IMR-90 (cell line): ENCODE data around the gene CEP170B. TPM values are rescaled to one million over a fixed set of nuclear protein-coding genes. Genes with fewer than 3 reads are reported as not detected.

Experiments used
- ATAC-seq: fragments of 200-7000 bp; cut with Tn5 transposase; 2 replicates; pipeline ENCODE4 v1.9.1; 2020; ENCODE audit warnings: low read depth, mild to moderate bottlenecking, moderate library complexity
- BruUV-seq: library from RNA; stranded (reverse); fragments of 400-500 nt; replicated peaks from 2 replicates; lab custom pipeline; 2021; lab: Mats Ljungman, UMichigan
- CTCF ChIA-PET: fragments of 300-600 bp; formaldehyde crosslinking; extraction: SDS; loops from one replicate; lab custom pipeline; 2021; ENCODE audit warnings: antibody characterized with exemption; lab: Yijun Ruan, JAX
- POLR2A ChIA-PET: fragments of 300-600 bp; sonication (Branson Sonifier 250); formaldehyde crosslinking; loops from one replicate; lab custom pipeline; 2022; ENCODE audit warnings: antibody characterized with exemption; ENCODE audit not compliant: unreplicated experiment; lab: Charles Lee
- DNase-seq: peaks from one replicate; pipeline ENCODE4 v3.0.0; 2013
- H2AFZ ChIP-seq: replicated peaks from 2 replicates; pipeline ENCODE3; 2013; ENCODE audit warnings: low read length, mild to moderate bottlenecking; ENCODE audit not compliant: poor library complexity
- H2AK5ac ChIP-seq: 2 replicates; pipeline ENCODE4 v1.6.1; 2013; ENCODE audit warnings: low read depth, low read length, inconsistent platforms
- H2AK9ac ChIP-seq: replicated peaks from 2 replicates; pipeline ENCODE3; 2013; ENCODE audit warnings: mild to moderate bottlenecking, low read depth, low read length, moderate library complexity; ENCODE audit not compliant: poor library complexity
- H2BK120ac ChIP-seq: 2 replicates; pipeline ENCODE4 v1.6.1; 2013; ENCODE audit warnings: low read depth, low read length, inconsistent platforms
- H2BK15ac ChIP-seq: 3 replicates; pipeline ENCODE4 v1.6.1; 2013; ENCODE audit warnings: low read depth, low read length, inconsistent platforms
- H2BK20ac ChIP-seq: 2 replicates; pipeline ENCODE4 v1.6.1; 2013; ENCODE audit warnings: low read depth, mild to moderate bottlenecking, inconsistent platforms, low read length, moderate library complexity
- H2BK5ac ChIP-seq: 2 replicates; pipeline ENCODE4 v1.6.1; 2013; ENCODE audit warnings: mild to moderate bottlenecking, low read depth, low read length, inconsistent platforms; ENCODE audit not compliant: poor library complexity, severe bottlenecking
- H3K14ac ChIP-seq: replicated peaks from 2 replicates; pipeline ENCODE4 v1.6.1; 2013; ENCODE audit warnings: low read depth, low read length, inconsistent platforms
- H3K18ac ChIP-seq: 2 replicates; pipeline ENCODE4 v1.6.1; 2013; ENCODE audit warnings: low read depth, low read length, control low read depth
- H3K23ac ChIP-seq: 2 replicates; pipeline ENCODE4 v1.6.1; 2013; ENCODE audit warnings: low read depth, low read length, inconsistent platforms
- H3K27ac ChIP-seq: 2 replicates; pipeline ENCODE4 v1.5.1; 2013; ENCODE audit warnings: mild to moderate bottlenecking, control low read depth, low read length; ENCODE audit not compliant: insufficient read depth
- H3K27me3 ChIP-seq: 2 replicates; pipeline ENCODE4 v1.6.1; 2013; ENCODE audit warnings: low read length; ENCODE audit not compliant: control insufficient read depth, insufficient read depth
- H3K36me3 ChIP-seq: 2 replicates; pipeline ENCODE4 v1.6.1; 2013; ENCODE audit warnings: low read length, mixed read lengths; ENCODE audit not compliant: control insufficient read depth, insufficient read depth
- H3K4ac ChIP-seq: 2 replicates; pipeline ENCODE4 v1.6.1; 2013; ENCODE audit warnings: low read depth, low read length, inconsistent platforms
- H3K4me1 ChIP-seq: 2 replicates; pipeline ENCODE4 v1.6.1; 2013; ENCODE audit warnings: low read length, mixed read lengths; ENCODE audit not compliant: control insufficient read depth, insufficient read depth
- H3K4me2 ChIP-seq: 2 replicates; pipeline ENCODE4 v1.6.1; 2013; ENCODE audit warnings: low read depth, mild to moderate bottlenecking, control low read depth, low read length, moderate library complexity
- H3K4me3 ChIP-seq: 2 replicates; pipeline ENCODE4 v1.5.1; 2013; ENCODE audit warnings: low read depth, mild to moderate bottlenecking, control low read depth, low read length, moderate library complexity; ENCODE audit not compliant: insufficient read depth
- H3K56ac ChIP-seq: 2 replicates; pipeline ENCODE4 v1.6.1; 2013; ENCODE audit warnings: low read length, inconsistent platforms; ENCODE audit not compliant: insufficient read depth; ENCODE audit errors: extremely low read depth
- H3K79me1 ChIP-seq, 2 experiments: 2 replicates each; pipeline ENCODE4 v1.6.1; 2013; ENCODE audit warnings: low read length in 2 of 2, inconsistent platforms in 1 of 2, low read depth in 1 of 2
- H3K9ac ChIP-seq: 2 replicates; pipeline ENCODE4 v1.6.1; 2013; ENCODE audit warnings: low read depth, low read length, control low read depth
- H3K9me1 ChIP-seq: 2 replicates; pipeline ENCODE4 v1.6.1; 2013; ENCODE audit warnings: low read length, inconsistent platforms; ENCODE audit not compliant: insufficient read depth
- H3K9me3 ChIP-seq: 2 replicates; pipeline ENCODE4 v1.6.1; 2013; ENCODE audit warnings: low read length; ENCODE audit not compliant: control insufficient read depth, insufficient read depth
- H4K20me1 ChIP-seq: 2 replicates; pipeline ENCODE4 v1.6.1; 2013; ENCODE audit warnings: low read length, inconsistent platforms; ENCODE audit not compliant: insufficient read depth
- H4K5ac ChIP-seq: 2 replicates; pipeline ENCODE4 v1.6.1; 2013; ENCODE audit warnings: mild to moderate bottlenecking, low read depth, low read length, control low read depth
- H4K8ac ChIP-seq, 2 experiments: 2 replicates each; pipeline ENCODE4 v1.6.1; 2013; ENCODE audit warnings: low read depth in 2 of 2, low read length in 2 of 2, control low read depth in 1 of 2, inconsistent platforms in 1 of 2
- H4K91ac ChIP-seq: 2 replicates; pipeline ENCODE4 v1.6.1; 2013; ENCODE audit warnings: low read depth, low read length, inconsistent platforms; ENCODE audit not compliant: insufficient read depth
- CEBPB ChIP-seq: IDR thresholded peaks from 2 replicates; pipeline ENCODE4 v1.6.1; 2012; ENCODE audit warnings: low read depth, low read length, improper control_type of control experiment
- CHD1 ChIP-seq: IDR thresholded peaks from 2 replicates; pipeline ENCODE4 v1.6.1; 2012; ENCODE audit warnings: low read depth, low read length, improper control_type of control experiment
- FOS ChIP-seq: fragments of 150-350 bp; IDR thresholded peaks from 2 replicates; pipeline ENCODE4 v1.6.1; 2016; ENCODE audit warnings: low read depth, low read length
- MAFK ChIP-seq: IDR thresholded peaks from 2 replicates; pipeline ENCODE4 v1.6.1; 2012; ENCODE audit warnings: low read depth, low read length, improper control_type of control experiment
- POLR2A ChIP-seq: IDR thresholded peaks from 2 replicates; pipeline ENCODE4 v1.6.1; 2012; ENCODE audit warnings: mild to moderate bottlenecking, low read depth, low read length
- RCOR1 ChIP-seq: IDR thresholded peaks from 2 replicates; pipeline ENCODE4 v1.6.1; 2012; ENCODE audit warnings: mild to moderate bottlenecking, low read length, improper control_type of control experiment; ENCODE audit not compliant: insufficient replicate concordance
- RFX5 ChIP-seq: IDR thresholded peaks from 2 replicates; pipeline ENCODE4 v1.8.0; 2012; ENCODE audit warnings: low read depth, mild to moderate bottlenecking, low read length, moderate library complexity
- WGBS, 2 experiments: methylation state at CpG; one replicate each; pipeline versions ENCODE4 v1.1.5 to v1.1.7; 2013; ENCODE audit warnings: missing lambda C conversion rate in 2 of 2; ENCODE audit not compliant: insufficient read length in 1 of 2; ENCODE audit errors: extremely low coverage in 2 of 2; 5-methylcytosine and 5-hydroxymethylcytosine counted together
- dilution Hi-C: fragments of 300-500 bp; cut with HindIII; formaldehyde crosslinking; loops from one replicate; pipeline ENCODE4 v1.14.3; 2018; ENCODE audit warnings: low sequenced_read_pairs; ENCODE audit not compliant: unreplicated experiment
- in situ Hi-C: fragments of 300-500 bp; cut with MboI; formaldehyde crosslinking; loops from 3 replicates; pipeline ENCODE4 v1.14.3; 2019; ENCODE audit warnings: low sequenced_read_pairs, inconsistent platforms, mixed read lengths
- intact Hi-C: fragments of 100-400 bp; cut with micrococcal nuclease; formaldehyde crosslinking; loops from 2 replicates; pipeline ENCODE4 v1.10.0; 2022
- polyA plus RNA-seq, 3 experiments: library from polyadenylated mRNA; depleted of rRNA; stranded (reverse); fragments of >200 nt; gene quantifications; 2 replicates each; pipeline ENCODE4 v1.2.3, GENCODE V29; 2012; ENCODE audit warnings: low replicate concordance in 1 of 3
- total RNA-seq: library from RNA; depleted of rRNA; stranded (reverse); fragments of >200 nt; gene quantifications from 2 replicates; pipeline ENCODE4 v1.2.3, GENCODE V29; 2012
- TF ChIP-seq, protein P1 (sequence below): fragments of 150-350 bp; IDR thresholded peaks from 2 replicates; pipeline ENCODE4 v1.6.1; 2017; ENCODE audit warnings: mild to moderate bottlenecking, antibody characterized with exemption, low read length, low read depth
- TF ChIP-seq, protein P2 (sequence below): fragments of 150-350 bp; IDR thresholded peaks from 2 replicates; pipeline ENCODE4 v1.6.1; 2016; ENCODE audit warnings: low read depth, mild to moderate bottlenecking, low read length, moderate library complexity, borderline replicate concordance
- TF ChIP-seq, protein P3 (sequence below): conservative IDR thresholded peaks from 2 replicates; pipeline ENCODE4 v1.5.1; 2012; ENCODE audit warnings: mild to moderate bottlenecking, low read depth, low read length, improper control_type of control experiment

CEP170B gene
- total and polyA plus RNA-seq, 2 of the 4 experiments (the other 2 are of a cell fraction), result 3.6 to 13.1 TPM

DNA sequence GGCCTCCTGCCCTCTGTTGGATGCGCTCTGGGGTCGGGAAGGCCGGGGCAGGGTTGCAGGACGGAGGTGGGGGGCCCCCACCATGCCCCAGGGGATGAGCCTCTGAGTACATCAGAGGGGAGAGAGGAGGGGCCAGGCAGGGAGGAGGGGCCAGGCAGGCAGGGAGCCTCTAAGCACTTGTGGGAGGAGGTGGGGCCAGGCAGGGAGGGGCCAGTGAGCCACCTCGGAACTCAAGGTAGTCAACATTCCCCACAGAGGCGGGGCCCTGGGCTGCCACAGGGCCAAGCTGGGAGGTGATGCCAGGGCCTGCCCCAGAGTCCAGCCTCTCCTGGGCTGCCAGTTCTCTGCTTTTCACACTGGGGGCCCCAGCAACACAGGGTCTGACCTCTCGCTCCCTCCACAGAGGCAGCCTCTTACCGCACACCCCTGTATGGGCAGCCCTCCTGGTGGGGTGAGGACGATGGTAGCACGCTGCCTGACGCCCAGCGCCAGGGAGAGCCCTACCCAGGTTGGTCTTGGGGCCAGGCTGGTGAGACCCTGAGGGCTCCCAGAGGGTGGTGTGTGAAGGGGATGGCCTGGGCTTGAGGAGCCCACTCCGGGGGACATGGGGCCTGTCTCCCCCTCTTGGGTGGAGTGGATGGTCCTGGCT, 17.4 kb downstream of the CEP170B start:
- intact Hi-C loops, result no loop called here
- no peaks in the 10 kb centered on the region; the same call in 1 of the 2 replicates for H4K20me1 ChIP-seq
- H2BK15ac ChIP-seq, result no peak overlapping the region
- no peak overlapping the region for H2BK20ac ChIP-seq
- H3K23ac ChIP-seq, result no peak overlapping the region
- dilution Hi-C loops, result no loop called here
- H3K4me3 ChIP-seq, result no peak overlapping the region
- H3K4ac ChIP-seq, result no peak overlapping the region
- no peaks in the 10 kb centered on the region for H3K27me3 ChIP-seq
- in situ Hi-C loops, result no loop called here
- H3K4me2 ChIP-seq, result no peak overlapping the region
- CTCF ChIA-PET, result no interaction called here
- no peak overlapping the region for H2BK120ac ChIP-seq
- H2AK5ac ChIP-seq, result no peak overlapping the region
- no peak overlapping the region for H3K14ac ChIP-seq
- no peaks in the 10 kb centered on the region for H3K4me1 ChIP-seq
- no peak overlapping the region for H3K56ac ChIP-seq
- no peak overlapping the region for H2AK9ac ChIP-seq
- H3K9me1 ChIP-seq, result no peaks in the 10 kb centered on the region
- no peak overlapping the region for H3K18ac ChIP-seq
- H2AFZ ChIP-seq, result no peak overlapping the region
- peaks cover 0 to 6% of the 10 kb centered on the region in 2 experiments; a peak in 1 of 4 replicates for H3K79me1 ChIP-seq
- no TSS peak for BruUV-seq
- H4K8ac ChIP-seq, result no peak overlapping the region
- no peaks in the 10 kb centered on the region for H3K9me3 ChIP-seq
- H3K27ac ChIP-seq, result no peak overlapping the region
- WGBS, 2 experiments, result 39% methylated on average over 2 of the region's 13 CpGs; no CpG with 5 or more reads in 1 of the 2 experiments
- H4K91ac ChIP-seq, result no peak overlapping the region
- DNase-seq, result no peak
- TF ChIP-seq RCOR1, result no peak
- TF ChIP-seq, protein P1, sequence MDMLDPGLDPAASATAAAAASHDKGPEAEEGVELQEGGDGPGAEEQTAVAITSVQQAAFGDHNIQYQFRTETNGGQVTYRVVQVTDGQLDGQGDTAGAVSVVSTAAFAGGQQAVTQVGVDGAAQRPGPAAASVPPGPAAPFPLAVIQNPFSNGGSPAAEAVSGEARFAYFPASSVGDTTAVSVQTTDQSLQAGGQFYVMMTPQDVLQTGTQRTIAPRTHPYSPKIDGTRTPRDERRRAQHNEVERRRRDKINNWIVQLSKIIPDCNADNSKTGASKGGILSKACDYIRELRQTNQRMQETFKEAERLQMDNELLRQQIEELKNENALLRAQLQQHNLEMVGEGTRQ, result no peak
- no peak for TF ChIP-seq CEBPB
- no peak for TF ChIP-seq FOS
- no peak for TF ChIP-seq POLR2A
- no peak for TF ChIP-seq MAFK
- TF ChIP-seq RFX5, result no peak
- TF ChIP-seq CHD1, result no peak
- TF ChIP-seq, protein P2, sequence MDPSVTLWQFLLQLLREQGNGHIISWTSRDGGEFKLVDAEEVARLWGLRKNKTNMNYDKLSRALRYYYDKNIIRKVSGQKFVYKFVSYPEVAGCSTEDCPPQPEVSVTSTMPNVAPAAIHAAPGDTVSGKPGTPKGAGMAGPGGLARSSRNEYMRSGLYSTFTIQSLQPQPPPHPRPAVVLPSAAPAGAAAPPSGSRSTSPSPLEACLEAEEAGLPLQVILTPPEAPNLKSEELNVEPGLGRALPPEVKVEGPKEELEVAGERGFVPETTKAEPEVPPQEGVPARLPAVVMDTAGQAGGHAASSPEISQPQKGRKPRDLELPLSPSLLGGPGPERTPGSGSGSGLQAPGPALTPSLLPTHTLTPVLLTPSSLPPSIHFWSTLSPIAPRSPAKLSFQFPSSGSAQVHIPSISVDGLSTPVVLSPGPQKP, result no peak
- TF ChIP-seq, protein P3, sequence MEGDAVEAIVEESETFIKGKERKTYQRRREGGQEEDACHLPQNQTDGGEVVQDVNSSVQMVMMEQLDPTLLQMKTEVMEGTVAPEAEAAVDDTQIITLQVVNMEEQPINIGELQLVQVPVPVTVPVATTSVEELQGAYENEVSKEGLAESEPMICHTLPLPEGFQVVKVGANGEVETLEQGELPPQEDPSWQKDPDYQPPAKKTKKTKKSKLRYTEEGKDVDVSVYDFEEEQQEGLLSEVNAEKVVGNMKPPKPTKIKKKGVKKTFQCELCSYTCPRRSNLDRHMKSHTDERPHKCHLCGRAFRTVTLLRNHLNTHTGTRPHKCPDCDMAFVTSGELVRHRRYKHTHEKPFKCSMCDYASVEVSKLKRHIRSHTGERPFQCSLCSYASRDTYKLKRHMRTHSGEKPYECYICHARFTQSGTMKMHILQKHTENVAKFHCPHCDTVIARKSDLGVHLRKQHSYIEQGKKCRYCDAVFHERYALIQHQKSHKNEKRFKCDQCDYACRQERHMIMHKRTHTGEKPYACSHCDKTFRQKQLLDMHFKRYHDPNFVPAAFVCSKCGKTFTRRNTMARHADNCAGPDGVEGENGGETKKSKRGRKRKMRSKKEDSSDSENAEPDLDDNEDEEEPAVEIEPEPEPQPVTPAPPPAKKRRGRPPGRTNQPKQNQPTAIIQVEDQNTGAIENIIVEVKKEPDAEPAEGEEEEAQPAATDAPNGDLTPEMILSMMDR, result no peak
- H4K5ac ChIP-seq, result no peak overlapping the region
- ATAC-seq, result peak; percentile 72
- peaks cover 47% of the 10 kb centered on the region for H3K36me3 ChIP-seq
- POLR2A ChIA-PET, result no interaction called here
- no peak overlapping the region for H2BK5ac ChIP-seq
- H3K9ac ChIP-seq, result no peak overlapping the region
